SK-MEL-5 (cell line): ENCODE results near the gene LRWD1. TPM values are rescaled to one million over a fixed set of nuclear protein-coding genes. Genes with fewer than 3 reads are reported as not detected.
A peak's percentile ranks its signal among the peaks of the same experiment; 100 is the strongest.
"Not testable (repeated sequence)": the region's sequence is repeated elsewhere in the genome, so short reads cannot be mapped to it uniquely, and the experiment has no call there.

Source experiments
- DNase-seq: peaks from one replicate; pipeline ENCODE4 v3.0.0-alpha.2; 2016; ENCODE audit warnings: low read depth, low spot score
- in situ Hi-C: cut with HindIII; loops from 2 replicates; pipeline ENCODE4 v1.10.0; 2016; ENCODE audit warnings: low sequenced_read_pairs, high pct_unique_total_duplicates, low pct_unique_long_range_greater_than_20kb
- total RNA-seq: library from RNA; depleted of rRNA; stranded (reverse); fragments of >200 nt; shearing (Covaris generic); gene quantifications from 2 replicates; pipeline ENCODE4 v1.2.3, GENCODE V29; 2014

Gene LRWD1
- total RNA-seq, 1 experiment from 2014 or later = 37.2 TPM

DNA sequence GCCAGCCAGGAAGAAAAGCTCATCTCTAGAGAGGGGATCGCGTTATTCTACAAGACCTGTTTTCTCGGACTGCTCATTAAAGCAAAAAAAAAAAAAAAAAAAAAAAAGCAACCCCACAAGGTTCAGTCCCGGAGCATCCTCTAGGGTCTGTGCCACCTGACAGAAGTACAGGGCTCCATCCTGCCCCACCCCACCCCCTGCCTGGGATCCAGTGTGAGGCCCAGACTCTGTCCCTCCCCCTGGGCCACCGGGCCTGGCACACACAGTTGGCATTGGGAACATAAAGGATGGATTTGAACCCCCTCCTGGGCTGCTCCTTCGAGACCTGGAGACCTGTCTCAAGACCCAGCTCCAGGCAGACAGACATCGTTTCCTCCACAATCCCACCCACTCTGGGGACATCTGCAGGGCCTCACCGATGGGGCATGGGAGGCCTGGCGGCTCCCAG is 30.7 kb upstream of the LRWD1 start:
- DNase-seq = peak; percentile 20

DNA sequence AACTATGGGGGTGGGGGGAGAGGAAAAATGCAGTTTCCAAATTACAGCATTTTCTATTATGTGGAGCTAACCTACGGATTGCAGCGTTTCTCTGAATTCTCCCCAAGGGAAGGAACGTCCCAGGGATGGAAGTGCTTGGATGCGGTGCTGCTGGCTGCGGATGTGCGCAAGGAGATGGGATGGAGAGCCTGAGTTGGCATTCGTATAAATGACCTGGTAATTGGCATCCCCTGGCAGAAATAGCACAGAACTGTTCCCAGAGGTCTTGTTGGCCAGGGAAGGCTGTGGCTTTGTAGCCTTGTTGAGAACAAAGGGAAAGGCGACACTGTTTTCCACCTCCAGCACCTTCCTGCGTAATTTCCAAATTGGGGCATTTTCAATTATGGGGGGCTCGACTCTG is 28.7 kb upstream of the LRWD1 start:
- in situ Hi-C loops = no loop called here
- DNase-seq = no peak

More for the DNA sequence above, 30.7 kb upstream of the LRWD1 start:
- in situ Hi-C loops = no loop called here

DNA sequence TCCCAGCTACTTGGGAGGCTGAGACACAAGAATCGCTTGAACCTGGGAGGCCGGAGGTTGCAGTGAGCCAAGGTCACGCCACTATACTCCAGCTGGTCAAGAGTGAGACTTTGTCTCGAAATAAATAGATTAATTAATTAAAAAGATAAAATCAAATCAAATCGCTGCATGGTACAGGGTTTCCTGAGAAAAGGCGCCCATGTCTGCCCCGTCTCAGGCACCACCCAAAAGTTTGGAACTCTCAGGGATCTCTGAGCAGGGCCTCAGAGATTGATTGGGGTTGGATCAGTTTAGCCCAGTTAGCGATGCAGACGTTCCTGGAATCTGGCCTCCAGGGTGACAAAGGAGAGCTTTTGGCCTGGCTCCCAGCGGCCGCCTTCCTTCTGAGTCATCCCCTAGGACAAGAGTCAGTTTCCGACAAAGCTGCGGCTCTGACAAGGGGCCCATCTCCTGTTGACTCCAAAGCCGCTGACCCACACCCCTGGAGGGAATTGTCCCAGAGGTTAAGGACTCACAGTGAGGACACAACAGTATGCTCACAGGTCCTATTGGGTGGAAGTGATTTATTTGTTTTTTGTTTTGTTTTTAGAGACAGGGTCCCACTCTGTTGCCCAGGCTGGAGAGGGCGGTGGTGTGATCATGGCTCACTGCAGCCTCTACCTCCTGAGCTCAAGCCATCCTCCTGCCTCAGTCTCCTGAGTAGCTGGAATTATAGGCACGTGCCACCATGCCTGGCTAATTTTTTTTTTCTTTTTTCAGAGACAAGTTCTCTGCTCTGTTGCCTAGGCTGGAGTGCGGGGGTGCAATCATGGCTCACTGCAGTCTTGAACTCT is 24.6 kb upstream of the LRWD1 start:
- DNase-seq = no peak
- in situ Hi-C loops = no loop called here

DNA sequence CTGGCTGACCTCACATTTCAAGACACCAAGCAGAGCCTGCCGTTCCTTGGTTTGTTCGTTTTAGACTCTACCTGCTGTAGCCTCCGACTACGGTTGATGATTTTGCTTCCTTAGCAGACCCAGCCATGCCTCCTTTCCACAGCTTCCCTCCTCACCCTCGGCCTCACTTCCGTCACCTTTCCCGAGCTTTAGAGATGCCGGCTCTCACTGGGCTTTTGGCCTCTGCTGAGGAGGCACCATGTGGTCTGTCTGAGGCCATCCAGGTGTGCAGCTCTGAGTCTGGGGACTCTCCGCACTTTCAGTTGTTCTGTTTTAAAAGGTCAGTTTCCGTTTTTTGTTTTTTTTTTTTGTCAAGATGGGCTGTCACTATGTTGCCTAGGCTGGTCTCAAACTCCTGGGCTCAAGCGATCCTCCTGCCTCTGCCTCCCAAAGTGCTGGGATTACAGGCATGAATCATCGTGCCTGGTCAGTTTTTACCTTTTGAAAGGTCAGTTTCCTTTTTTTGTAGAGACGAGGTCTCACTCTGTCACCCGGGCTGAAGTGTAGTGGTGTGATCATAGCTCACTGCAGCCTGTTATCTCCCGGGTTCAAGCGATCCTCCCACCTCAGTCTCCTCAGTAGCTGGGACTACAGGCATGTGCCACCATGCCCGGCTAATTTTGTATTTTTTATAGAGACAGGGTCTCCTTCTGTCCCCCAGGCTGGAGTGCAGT is 19.7 kb upstream of the LRWD1 start:
- in situ Hi-C loops = no loop called here
- no peak for DNase-seq

DNA sequence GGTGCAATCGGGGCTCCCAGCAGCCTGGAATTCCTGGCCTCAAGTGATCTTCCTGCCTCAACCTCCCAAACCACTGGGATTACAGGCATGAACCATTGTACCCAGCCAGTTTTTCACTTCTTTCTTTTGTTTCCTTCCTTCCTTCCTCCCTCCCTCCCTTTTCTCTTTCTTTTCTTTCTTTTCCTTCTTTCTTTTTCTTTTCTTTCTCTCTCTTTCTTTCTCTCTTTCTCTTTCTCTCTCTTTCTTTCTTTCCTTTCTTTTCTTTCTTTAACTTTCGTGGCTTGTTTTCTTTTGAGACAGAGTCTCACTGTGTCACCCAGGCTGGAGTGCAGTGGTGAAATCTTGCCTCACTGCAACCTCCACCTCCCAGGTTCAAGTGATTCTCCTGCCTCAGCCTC is 19.1 kb upstream of the LRWD1 start:
- DNase-seq = no peak
- in situ Hi-C loops = no loop called here

DNA sequence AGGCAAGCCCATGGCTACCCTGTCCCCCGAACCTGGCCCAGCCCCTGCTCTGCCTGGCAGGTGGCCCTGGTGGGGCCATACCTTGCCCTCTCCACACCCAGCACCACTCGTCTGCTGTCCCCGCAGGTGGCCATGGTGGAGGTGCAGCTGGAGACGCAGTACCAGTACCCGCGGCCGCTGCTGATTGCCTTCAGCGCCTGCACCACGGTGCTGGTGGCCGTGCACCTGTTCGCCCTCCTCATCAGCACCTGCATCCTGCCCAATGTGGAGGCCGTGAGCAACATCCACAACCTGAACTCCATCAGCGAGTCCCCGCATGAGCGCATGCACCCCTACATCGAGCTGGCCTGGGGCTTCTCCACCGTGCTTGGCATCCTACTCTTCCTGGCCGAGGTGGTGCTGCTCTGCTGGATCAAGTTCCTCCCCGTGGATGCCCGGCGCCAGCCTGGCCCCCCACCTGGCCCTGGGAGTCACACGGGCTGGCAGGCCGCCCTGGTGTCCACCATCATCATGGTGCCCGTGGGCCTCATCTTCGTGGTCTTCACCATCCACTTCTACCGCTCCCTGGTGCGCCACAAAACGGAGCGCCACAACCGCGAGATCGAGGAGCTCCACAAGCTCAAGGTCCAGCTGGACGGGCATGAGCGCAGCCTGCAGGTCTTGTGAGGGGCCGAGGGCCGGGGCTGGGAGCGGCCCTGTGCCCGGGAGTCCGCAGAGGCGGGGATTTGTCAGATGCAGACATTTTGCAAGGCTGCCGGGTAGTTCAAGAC is 18.2 kb upstream of the LRWD1 start:
- DNase-seq = no peak
- in situ Hi-C loops = no loop called here

DNA sequence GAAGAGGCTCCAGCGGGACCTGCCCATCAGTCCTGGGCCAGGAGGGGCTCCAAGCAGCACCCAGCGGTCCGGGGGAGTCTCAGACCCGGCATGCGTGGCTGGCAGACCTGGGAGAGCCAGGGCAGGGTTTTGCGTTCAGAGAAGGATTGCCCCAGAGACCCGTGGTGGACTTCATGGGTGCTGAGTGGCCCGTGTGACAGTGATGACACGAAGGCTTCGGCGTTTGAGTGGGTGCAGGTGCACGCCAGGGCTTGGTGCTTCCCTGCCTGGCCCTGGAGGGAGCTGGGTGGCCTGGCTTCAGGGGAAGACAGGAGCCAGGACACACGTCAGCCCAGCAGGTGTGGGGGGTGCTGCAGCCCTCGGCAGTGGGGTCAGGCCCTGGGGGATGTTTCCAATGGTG is 17.5 kb upstream of the LRWD1 start:
- no peak for DNase-seq
- in situ Hi-C loops = no loop called here

DNA sequence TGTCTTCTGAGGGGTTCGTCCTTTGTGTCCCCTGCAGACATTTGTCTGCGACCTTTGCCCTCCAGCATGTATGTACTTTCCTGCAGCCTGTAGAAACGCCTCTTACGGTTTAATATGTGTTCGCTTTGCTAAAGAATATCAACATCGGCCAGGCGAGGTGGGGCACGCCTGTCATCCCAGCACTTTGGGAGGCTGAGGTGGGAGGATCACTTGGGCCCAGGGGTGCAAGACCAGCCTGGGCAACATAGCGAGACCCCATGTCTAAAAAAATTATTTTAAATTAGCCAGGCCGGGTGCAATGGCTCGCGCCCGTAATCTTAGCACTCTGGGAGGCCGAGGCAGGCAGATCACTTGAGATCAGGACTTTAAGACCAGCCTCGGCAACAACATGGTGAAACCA is 15.6 kb upstream of the LRWD1 start:
- in situ Hi-C loops = no loop called here
- no peak for DNase-seq

DNA sequence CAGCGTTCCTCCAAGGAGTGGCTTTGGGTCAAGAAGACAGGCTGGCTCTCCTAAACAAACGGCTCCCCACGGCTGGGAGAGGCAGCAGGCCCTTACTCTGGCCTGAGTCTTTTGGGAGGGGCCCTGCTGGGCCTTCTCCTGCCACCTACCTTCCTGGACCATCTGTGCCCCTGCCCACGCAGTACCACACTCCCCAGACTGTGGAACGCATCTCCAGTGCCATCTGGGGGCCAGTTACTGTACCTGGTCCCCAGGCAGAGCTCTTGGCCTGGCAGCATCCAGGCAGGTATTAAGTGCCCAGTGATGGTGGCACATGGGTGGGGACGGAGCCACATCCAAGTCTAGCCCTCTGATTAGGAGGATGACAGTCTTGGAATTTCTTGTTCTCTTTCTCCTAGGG is 14.5 kb upstream of the LRWD1 start:
- DNase-seq = peak; percentile 40
- in situ Hi-C loops = no loop called here

DNA sequence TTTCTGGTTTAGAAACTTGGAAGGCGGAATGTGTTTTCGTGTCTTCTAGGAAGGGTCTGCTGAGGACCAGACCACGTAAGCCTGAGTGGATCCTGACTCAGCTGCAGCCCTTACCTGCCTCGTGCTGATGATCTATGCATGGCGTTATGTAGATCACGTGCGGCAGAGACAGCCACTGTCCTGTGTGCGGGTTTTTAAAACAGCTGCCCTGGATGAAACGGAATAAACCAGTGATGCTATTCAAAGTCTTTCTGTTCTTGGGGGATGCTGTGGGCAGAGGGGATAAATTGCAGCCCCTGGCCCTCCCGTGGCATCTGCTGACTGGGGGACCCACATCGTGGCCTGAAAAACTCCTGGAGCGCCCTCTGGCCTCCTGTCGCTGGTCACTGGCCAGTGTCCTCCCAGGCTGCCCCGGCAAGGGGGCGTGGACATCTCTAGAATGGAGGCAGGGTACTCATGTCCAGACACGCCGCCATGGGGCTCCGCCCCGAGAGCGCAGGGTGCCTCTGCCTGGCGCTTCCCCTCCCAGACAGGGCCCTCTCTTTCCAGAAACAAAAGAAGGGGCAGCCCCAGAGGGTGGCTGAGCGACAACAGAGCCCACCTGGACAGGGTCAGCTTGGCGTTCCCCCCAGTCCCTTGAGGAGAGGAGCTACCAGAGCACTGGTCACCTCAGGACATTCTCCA is 13.3 kb upstream of the LRWD1 start:
- in situ Hi-C loops = no loop called here
- DNase-seq = peak; percentile 55

DNA sequence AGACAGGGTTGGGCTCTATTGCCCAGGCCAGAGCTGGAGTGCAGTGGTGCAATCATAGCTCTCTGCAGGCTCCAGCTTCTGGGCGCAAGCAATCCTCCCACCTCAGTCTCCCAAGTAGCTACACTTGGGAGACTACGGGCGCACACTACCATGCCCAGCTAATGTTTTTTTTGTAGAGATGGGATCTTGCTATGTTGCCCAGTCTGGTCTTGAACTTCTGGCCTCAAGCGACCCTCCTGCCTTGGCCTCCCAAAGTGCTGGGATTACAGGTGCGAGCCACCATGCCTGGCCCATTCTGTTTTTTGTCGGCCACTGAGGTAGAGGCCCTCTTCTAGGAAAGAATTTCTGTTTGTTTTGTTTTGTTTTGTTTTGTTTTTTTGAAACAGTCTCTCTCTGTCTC is 12.3 kb upstream of the LRWD1 start:
- no peak for DNase-seq
- in situ Hi-C loops = no loop called here

DNA sequence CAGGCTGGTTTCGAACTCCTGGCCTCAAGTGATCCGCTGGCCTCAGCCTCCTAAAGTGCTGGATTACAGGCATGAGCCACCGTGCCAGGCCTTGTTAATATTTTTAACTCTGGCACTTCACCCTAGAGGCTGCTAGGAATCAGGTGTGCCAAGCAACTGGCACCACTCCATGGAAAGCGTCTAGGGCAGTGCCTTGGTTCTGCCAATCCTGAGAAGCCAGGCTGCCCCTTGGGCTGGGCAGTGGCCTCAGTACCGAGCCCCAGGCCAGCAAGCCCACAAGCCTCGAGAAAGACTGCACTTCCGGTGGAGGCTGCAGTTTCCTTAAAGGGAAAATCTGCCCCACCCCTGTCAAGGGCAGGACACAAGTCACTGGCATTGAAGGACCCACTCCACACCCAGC is 11.5 kb upstream of the LRWD1 start:
- in situ Hi-C loops = no loop called here
- no peak for DNase-seq

DNA sequence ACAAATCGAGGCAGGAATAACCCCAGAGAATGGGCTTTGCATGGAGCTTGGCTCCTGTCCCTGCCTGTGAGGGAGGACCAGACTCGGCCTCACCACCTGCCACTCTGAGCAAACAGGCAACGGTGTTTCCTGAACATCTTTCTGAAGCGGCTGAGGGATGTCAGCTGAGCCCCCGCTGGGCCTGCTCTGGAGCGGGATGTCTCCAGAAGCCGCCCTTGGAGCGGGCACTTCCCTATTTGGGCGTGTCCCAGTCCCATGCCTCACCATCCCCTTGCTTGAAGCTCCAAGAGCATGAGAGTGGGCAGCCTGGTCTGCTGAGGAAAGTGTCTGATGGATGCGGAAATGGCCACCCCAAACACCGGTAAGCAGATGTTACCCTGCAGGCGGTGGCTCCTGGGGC is 10.3 kb upstream of the LRWD1 start:
- in situ Hi-C loops = no loop called here
- no peak for DNase-seq

DNA sequence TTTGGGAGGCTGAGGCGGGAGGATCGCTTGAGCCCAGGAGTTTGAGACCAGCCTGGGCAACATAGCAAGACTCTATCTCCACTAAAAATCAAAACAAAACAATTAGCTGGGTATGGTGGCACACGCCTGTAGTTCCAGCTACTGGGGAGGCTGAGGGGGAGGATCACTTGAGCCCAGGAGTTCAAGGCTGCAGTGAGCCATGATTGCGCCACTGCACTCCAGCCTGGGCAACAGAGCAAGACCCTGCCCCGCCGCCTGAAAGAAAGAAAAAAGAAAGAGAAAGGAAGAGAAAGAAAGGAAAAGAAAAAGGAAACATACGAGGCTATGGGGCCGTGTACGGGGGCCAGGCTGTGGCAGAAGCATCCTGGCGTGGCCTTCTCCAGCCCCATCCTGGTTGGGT is 9.9 kb upstream of the LRWD1 start:
- DNase-seq, in situ Hi-C loops: not testable (repeated sequence)

DNA sequence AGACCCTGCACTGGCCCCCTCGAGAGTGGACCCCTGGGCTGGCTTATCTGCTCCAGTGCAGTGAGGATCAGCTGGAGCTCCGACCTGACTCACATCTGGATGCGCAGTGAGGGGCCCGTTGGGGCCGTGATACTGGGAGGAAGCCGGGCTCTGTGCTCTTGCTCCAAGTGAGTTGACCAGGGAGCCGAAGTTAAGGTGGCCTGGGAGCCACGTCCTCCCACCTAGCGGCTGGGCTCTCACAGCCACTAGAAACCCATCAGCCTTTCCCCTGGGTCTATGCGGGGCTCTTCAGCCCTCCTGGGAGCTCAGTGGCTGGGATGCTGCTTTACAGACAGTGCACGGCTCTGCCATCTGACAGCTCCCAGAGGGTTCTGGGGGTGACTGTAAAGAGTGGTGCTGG is 9.2 kb upstream of the LRWD1 start:
- in situ Hi-C loops = no loop called here
- DNase-seq = no peak

DNA sequence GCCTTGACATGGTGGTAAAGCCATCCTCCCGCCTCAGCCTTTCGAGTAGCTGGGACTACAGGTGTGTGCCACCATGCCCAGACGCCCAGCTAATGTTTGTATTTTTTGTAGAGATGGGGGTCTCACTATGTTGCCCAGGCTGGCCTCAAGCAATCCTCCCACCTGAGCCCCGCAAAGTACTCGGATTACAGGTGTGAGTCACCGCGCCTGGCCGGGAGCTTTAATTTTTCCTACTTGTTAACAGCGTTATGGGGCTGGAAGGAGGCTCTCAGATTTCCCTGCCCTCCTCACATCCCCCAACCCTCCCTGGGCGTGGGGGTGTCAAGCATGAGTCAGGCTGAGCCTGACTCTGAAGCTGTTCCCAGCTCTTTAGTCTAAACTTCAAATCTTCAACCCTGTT is 8.5 kb upstream of the LRWD1 start:
- DNase-seq = no peak
- in situ Hi-C loops = no loop called here

DNA sequence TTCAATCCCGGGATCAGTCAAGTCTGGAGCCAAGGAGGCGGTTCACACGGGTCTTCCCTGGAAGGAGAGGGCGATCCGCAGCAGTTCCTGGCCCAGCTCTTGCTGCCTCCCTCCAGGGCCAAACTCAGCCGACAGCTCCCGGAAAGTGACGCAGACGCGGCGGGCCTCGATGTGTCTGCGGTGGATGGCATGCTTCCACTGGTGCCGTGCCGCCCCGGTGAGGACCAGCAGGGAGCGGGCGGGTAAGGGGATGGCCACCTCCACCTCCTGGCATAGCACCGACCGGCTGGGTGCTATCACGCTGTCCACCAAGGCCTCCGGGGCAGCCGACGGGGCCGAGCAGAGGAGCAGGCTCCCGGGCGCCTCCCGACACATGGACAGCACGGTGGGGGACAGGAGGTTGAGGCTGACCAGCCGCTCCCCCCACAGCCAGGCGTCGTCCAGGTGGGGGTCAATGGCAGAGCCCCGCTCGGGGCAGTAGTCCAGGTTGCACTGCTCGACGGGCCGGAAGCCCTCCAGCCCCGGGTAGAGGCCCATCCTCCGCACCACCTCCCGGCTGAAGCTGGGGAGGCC is 7.3 kb upstream of the LRWD1 start:
- DNase-seq = no peak
- in situ Hi-C loops = no loop called here
